Osteocyte (in vitro differentiated cells): ENCODE measurements around the gene ARFGAP1. TPM values are rescaled to one million over a fixed set of nuclear protein-coding genes. Genes with fewer than 3 reads are reported as not detected.

Source experiments
- DNase-seq: peaks from one replicate; pipeline ENCODE4 v3.0.0; 2021; ENCODE audit warnings: mixed read lengths; ENCODE audit not compliant: unreplicated experiment; ENCODE audit errors: extremely low spot score
- H3K27ac Mint-ChIP-seq: one replicate; pipeline ENCODE4 v1.8.0; 2021; ENCODE audit warnings: mild to moderate bottlenecking, mixed read lengths; ENCODE audit not compliant: unreplicated experiment
- H3K27me3 Mint-ChIP-seq: one replicate; pipeline ENCODE4 v1.8.0; 2021; ENCODE audit warnings: mixed read lengths; ENCODE audit not compliant: unreplicated experiment
- H3K36me3 Mint-ChIP-seq: one replicate; pipeline ENCODE4 v1.8.0; 2021; ENCODE audit warnings: mixed read lengths; ENCODE audit not compliant: unreplicated experiment
- H3K4me1 Mint-ChIP-seq: one replicate; pipeline ENCODE4 v1.8.0; 2021; ENCODE audit warnings: mixed read lengths; ENCODE audit not compliant: unreplicated experiment
- H3K4me3 Mint-ChIP-seq: one replicate; pipeline ENCODE4 v1.8.0; 2021; ENCODE audit warnings: mild to moderate bottlenecking, moderate library complexity, mixed read lengths; ENCODE audit not compliant: unreplicated experiment
- H3K9me3 Mint-ChIP-seq: one replicate; pipeline ENCODE4 v1.8.0; 2021; ENCODE audit warnings: mixed read lengths; ENCODE audit not compliant: unreplicated experiment
- total RNA-seq: library from RNA; stranded (reverse); gene quantifications from 2 replicates; pipeline ENCODE4 v1.2.1, GENCODE V29; 2021
- TF ChIP-seq, protein P1 (sequence below): fragments of 200-600 bp; sonication (generic); IDR thresholded peaks from 2 replicates; pipeline ENCODE4 v1.5.0; 2021; ENCODE audit warnings: antibody characterized with exemption, mild to moderate bottlenecking, moderate library complexity

Gene ARFGAP1
- total RNA-seq, 1 donor from 2014 or later: 119 TPM

- no peaks in the 10 kb centered on the region for H3K36me3 Mint-ChIP-seq
- no peaks in the 10 kb centered on the region for H3K4me1 Mint-ChIP-seq
- H3K4me3 Mint-ChIP-seq: no peak overlapping the region
- DNase-seq: no peak
- H3K27ac Mint-ChIP-seq: no peak overlapping the region
- H3K9me3 Mint-ChIP-seq: no peaks in the 10 kb centered on the region
- TF ChIP-seq, protein P1, sequence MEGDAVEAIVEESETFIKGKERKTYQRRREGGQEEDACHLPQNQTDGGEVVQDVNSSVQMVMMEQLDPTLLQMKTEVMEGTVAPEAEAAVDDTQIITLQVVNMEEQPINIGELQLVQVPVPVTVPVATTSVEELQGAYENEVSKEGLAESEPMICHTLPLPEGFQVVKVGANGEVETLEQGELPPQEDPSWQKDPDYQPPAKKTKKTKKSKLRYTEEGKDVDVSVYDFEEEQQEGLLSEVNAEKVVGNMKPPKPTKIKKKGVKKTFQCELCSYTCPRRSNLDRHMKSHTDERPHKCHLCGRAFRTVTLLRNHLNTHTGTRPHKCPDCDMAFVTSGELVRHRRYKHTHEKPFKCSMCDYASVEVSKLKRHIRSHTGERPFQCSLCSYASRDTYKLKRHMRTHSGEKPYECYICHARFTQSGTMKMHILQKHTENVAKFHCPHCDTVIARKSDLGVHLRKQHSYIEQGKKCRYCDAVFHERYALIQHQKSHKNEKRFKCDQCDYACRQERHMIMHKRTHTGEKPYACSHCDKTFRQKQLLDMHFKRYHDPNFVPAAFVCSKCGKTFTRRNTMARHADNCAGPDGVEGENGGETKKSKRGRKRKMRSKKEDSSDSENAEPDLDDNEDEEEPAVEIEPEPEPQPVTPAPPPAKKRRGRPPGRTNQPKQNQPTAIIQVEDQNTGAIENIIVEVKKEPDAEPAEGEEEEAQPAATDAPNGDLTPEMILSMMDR: no peak
- peaks cover 14% of the 10 kb centered on the region for H3K27me3 Mint-ChIP-seq
Observed at GRCh38 chr20:63321148-63321831, 48.7 kb downstream of the ARFGAP1 start.

GRCh38 chr20:63322146-63322932 is 49.7 kb downstream of the ARFGAP1 start:
- no peak for DNase-seq
- H3K9me3 Mint-ChIP-seq: no peaks in the 10 kb centered on the region
- no peaks in the 10 kb centered on the region for H3K36me3 Mint-ChIP-seq
- H3K27me3 Mint-ChIP-seq: peaks cover 14% of the 10 kb centered on the region
- no peak overlapping the region for H3K4me3 Mint-ChIP-seq
- no peaks in the 10 kb centered on the region for H3K4me1 Mint-ChIP-seq
- TF ChIP-seq, protein P1: no peak
- H3K27ac Mint-ChIP-seq: no peak overlapping the region

- Mint-ChIP-seq H3K4me3 (no peak overlapping the region), H3K36me3 (no peaks in the 10 kb centered on the region), H3K27me3 (peaks cover 14% of the 10 kb centered on the region), H3K27ac (no peak overlapping the region), H3K9me3 (no peaks in the 10 kb centered on the region), H3K4me1 (no peaks in the 10 kb centered on the region)
- TF ChIP-seq, protein P1: no peak
- no peak for DNase-seq
Observed at GRCh38 chr20:63322933-63323273, 50.3 kb downstream of the ARFGAP1 start.

GRCh38 chr20:63323357-63323981 is 50.9 kb downstream of the ARFGAP1 start:
- H3K27ac Mint-ChIP-seq: no peak overlapping the region

More at GRCh38 chr20:63323357-63323981, 50.9 kb downstream of the ARFGAP1 start:
- Mint-ChIP-seq H3K4me3 (no peak overlapping the region), H3K36me3 (no peaks in the 10 kb centered on the region), H3K27me3 (peaks cover 14% of the 10 kb centered on the region), H3K9me3 (no peaks in the 10 kb centered on the region), H3K4me1 (no peaks in the 10 kb centered on the region)
- TF ChIP-seq, protein P1: no peak
- DNase-seq: no peak
